ENCODE results near the gene CPA4.

CPA4 gene

GRCh38 chr7:130293521-130293920, 560 bp downstream of the CPA4 start:
- peaks cover 0 to 27% (median 17%) of the 10 kb centered on the region in 4 donors for H3K4me1 ChIP-seq
- H3K4me3 ChIP-seq: no peak overlapping the region
- no peaks in the 10 kb centered on the region for H3K9me3 ChIP-seq
- no peaks in the 10 kb centered on the region for H3K36me3 ChIP-seq
- no peak for DNase-seq
- no peaks in the 10 kb centered on the region for H3K27me3 ChIP-seq
- TF ChIP-seq CTCF (IDR thresholded peaks at IDR 0.05): no peak
- H3K27ac ChIP-seq: peak overlapping the region; percentile 54 to 67
- intact Hi-C loops (cut with DNase I; ENCODE audit: low total_unique reads): no loop called here

GRCh38 chr7:130294314-130294713, 1.4 kb downstream of the CPA4 start:
- no peak for DNase-seq
- intact Hi-C loops (cut with DNase I; ENCODE audit: low total_unique reads): no loop called here
- H3K4me3 ChIP-seq: no peak overlapping the region
- no peaks in the 10 kb centered on the region for H3K9me3 ChIP-seq
- H3K27me3 ChIP-seq: no peaks in the 10 kb centered on the region
- TF ChIP-seq CTCF (IDR thresholded peaks at IDR 0.05): no peak
- peaks cover 0 to 27% (median 17%) of the 10 kb centered on the region in 4 donors for H3K4me1 ChIP-seq
- no peaks in the 10 kb centered on the region for H3K36me3 ChIP-seq
- no peak overlapping the region for H3K27ac ChIP-seq

- Histone ChIP-seq H3K36me3 (no peaks in the 10 kb centered on the region), H3K27ac (no peak overlapping the region), H3K27me3 (no peaks in the 10 kb centered on the region), H3K4me1 (peaks cover 0 to 27% (median 17%) of the 10 kb centered on the region in 4 donors), H3K9me3 (no peaks in the 10 kb centered on the region), H3K4me3 (no peak overlapping the region)
- intact Hi-C loops (cut with DNase I; ENCODE audit: low total_unique reads): loop anchor here (5.0 kb wide), 1 partner anchor 146 kb away; the partner anchor contains the start of gene CEP41
- TF ChIP-seq CTCF (IDR thresholded peaks at IDR 0.05): no peak
- no peak for DNase-seq
These were observed 3.4 kb downstream of the CPA4 start for GRCh38 chr7:130296221-130296951.

GRCh38 chr7:130297628-130298543, 4.9 kb downstream of the CPA4 start:
- intact Hi-C loops (cut with DNase I; ENCODE audit: low total_unique reads): loop anchor here (5.0 kb wide), 1 partner anchor 144 kb away; the partner anchor contains the start of gene CEP41

More at GRCh38 chr7:130297628-130298543, 4.9 kb downstream of the CPA4 start:
- H3K27ac ChIP-seq: no peak overlapping the region
- H3K36me3 ChIP-seq: no peaks in the 10 kb centered on the region
- no peaks in the 10 kb centered on the region for H3K9me3 ChIP-seq
- DNase-seq: no peak
- peaks cover 0 to 17% (median 11%) of the 10 kb centered on the region in 4 donors for H3K4me1 ChIP-seq
- no peak for TF ChIP-seq CTCF (IDR thresholded peaks at IDR 0.05)
- H3K4me3 ChIP-seq: no peak overlapping the region
- H3K27me3 ChIP-seq: no peaks in the 10 kb centered on the region
